NCI-H1694 (cell line): Measurements from ENCODE around the gene CDK7.

Source experiments
- DNase-seq: peaks from one replicate; lab custom pipeline; 2025; lab: John Stamatoyannopoulos, UW

CDK7 gene

GRCh38 chr5:69293882-69294281 is 59.2 kb downstream of the CDK7 start:
- DNase-seq: no peak

DNA sequence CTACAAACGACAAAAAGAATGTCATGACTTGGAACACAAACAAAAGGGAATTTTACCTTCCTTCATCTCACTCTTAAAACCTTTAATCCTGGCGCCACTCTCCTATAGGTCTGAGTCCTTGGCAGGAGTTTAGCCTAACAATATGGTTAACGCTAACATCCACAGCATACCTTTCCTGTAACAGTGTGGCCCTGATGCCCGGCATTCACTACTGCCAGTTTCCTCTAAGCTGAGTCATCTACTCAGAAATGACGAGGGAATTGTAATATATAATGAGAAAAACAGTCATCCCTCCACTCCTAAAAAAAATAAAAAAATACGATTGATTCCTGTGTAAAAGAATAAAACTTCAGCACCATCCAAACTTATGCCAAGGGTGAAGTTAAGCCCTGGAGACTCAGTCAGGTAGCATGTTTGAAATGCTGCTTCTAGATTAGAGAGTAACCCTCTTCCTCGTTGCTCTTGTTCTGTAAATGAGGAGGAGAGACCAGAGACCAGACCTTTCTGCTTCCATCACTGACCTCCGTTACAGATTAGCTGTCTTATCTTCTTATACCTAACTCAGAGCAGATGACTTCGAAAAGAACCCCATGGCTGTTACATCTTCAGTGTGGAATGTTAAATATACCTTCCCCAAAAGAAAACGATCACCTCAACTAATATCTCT is 60.5 kb downstream of the CDK7 start:
- DNase-seq: no peak

- no peak for DNase-seq
Measured at GRCh38 chr5:69299625-69300024, 64.9 kb downstream of the CDK7 start.

- no peak for DNase-seq
Measured at GRCh38 chr5:69300537-69301203, 66.0 kb downstream of the CDK7 start.

GRCh38 chr5:69305512-69305911 is 70.8 kb downstream of the CDK7 start:
- no peak for DNase-seq

DNA sequence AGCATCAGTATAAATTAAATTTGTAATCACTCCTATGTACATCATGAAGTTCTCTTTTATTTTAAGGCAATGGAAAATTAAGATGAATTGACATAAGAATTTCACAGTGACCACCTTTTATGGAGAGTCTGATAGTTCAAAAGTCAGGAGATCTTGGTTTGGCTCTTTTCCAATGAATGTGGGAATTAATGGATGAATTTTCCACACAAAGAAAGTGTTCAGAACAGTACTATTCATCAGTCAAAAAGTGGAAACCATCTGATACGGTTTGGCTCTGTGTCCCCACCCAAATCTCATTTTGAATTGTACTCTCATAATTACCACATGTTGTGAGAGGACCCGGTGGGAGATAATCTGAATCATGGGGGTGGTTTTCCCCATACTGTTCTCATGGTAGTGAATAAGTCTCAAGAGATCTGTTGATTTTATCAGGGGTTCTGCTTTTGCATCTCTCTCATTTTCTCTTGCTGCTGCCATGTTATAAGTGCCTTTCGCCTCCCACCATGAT is 73.4 kb downstream of the CDK7 start:
- DNase-seq: no peak

DNA sequence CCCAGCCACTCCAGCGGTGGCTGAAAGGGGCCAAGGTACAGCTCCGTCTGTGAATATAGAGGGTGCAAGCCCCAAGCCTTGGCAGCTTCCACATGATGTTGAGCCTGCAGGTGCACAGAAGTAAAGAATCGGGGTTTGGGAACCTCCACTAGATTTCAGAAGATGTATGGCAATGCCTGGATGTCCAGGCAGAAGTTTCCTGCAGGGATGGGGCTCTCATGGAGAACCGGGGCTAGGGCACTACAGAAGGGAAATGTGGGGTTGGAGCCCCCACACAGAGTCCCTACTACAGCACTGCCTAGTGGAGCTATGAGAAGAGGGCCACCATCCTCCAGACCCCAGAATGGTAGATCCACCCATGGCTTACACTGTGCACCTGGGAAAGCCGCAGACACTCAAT is 74.7 kb downstream of the CDK7 start:
- DNase-seq: no peak

GRCh38 chr5:69312459-69313160 is 77.9 kb downstream of the CDK7 start:
- no peak for DNase-seq

DNA sequence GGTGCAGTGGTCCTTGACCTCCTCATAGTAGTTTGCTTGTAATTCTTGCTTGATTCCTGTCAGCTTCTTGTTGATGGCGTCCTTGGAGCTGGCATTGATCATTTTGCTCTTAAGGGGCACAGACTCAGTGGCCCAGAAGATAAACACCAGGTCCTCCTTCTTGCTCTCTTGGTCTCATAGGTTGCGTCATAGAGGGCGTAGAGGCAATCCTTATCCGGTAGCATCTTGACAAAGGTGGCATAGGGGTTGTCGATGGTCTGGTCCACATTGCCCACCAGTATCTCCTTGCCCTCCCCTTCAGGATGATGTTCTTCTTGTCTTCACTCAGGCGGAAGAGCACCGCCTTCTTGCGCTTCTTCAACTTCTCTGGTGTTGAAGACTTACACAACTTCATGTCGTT is 78.7 kb downstream of the CDK7 start:
- no peak for DNase-seq

DNA sequence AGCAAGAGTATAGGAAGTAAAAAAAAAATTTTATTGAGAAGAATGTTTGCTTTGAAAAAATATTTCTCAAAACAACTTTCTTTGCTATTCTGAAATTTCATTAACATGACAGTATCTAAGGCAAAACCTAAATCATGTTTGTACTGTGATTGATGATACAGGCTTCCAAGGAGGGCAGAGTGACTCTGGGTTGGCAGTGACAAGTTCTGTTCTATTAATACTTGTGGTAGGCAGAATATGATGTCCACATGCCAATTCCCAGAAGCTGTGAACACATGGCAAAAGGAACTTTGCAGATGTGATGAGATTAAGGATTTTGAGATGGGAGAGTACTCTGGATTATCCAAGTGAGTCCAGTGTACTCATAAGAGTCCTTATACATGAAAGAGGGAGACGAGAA is 81.3 kb downstream of the CDK7 start:
- DNase-seq: no peak

DNA sequence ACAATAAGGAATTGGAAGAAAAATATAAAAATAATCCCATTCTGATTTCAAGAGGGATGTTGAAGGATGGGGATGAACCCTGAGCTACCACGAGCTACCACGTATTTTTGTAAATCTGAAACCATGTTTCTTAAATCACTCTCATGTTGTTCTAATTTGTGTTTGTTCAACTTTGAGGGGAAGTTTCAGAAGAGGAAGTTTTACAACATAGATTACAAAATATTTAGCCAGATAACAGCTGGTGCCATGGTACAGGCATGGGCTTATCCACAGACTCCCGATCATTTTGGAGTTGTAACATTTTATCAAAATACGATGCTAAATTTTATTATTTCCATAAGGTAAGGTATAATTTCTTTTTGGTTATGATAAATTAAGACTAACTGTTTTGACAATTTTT is 82.7 kb downstream of the CDK7 start:
- DNase-seq: no peak

DNA sequence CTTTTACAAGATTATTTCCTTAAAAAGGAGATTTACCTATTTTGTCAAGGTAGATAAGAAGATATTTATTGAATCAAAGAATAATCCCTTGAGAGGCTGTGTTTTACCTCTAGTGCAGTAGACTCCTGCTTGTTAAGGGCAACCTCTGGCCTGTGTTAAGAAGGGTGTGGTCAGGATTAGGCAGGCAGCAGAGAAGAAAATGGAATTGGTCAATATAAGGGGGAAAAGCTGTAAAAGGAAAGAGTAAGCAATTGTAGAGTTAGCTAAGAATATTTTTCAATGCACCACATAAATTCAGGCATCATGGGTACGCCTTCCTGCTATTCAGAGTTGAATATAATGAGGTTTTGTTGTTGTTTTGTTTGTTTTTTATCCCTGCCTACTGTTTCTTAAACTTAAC is 91.7 kb downstream of the CDK7 start:
- no peak for DNase-seq
